Rectal smooth muscle tissue (tissue), 1 donor: ENCODE results near the gene PEX16.

Source experiments
- H3K27ac ChIP-seq: one replicate; pipeline ENCODE4 v1.7.0; 2013; ENCODE audit warnings: low read depth, low read length, inconsistent platforms
- H3K27me3 ChIP-seq: one replicate; pipeline ENCODE4 v1.7.0; 2013; ENCODE audit warnings: low read length; ENCODE audit not compliant: control insufficient read depth, insufficient read depth
- H3K36me3 ChIP-seq: one replicate; pipeline ENCODE4 v1.7.0; 2013; ENCODE audit warnings: low read length; ENCODE audit not compliant: control insufficient read depth, insufficient read depth
- H3K4me1 ChIP-seq: one replicate; pipeline ENCODE4 v1.7.0; 2013; ENCODE audit warnings: low read length; ENCODE audit not compliant: control insufficient read depth, insufficient read depth
- H3K4me3 ChIP-seq: one replicate; pipeline ENCODE4 v1.7.0; 2013; ENCODE audit warnings: low read length
- H3K9ac ChIP-seq: one replicate; pipeline ENCODE4 v1.7.0; 2013; ENCODE audit warnings: low read length

Gene PEX16

GRCh38 chr11:45937916-45938315 lies 20.2 kb upstream of the PEX16 start:
- Histone ChIP-seq H3K4me1 (no peaks in the 10 kb centered on the region), H3K9ac (no peak overlapping the region), H3K36me3 (peaks cover 23% of the 10 kb centered on the region), H3K27me3 (no peaks in the 10 kb centered on the region), H3K4me3 (no peak overlapping the region), H3K27ac (no peak overlapping the region)

- H3K27me3 ChIP-seq = no peaks in the 10 kb centered on the region
- H3K36me3 ChIP-seq = peaks cover 26% of the 10 kb centered on the region
- H3K4me1 ChIP-seq = no peaks in the 10 kb centered on the region
- H3K27ac ChIP-seq = no peak overlapping the region
- no peak overlapping the region for H3K9ac ChIP-seq
- H3K4me3 ChIP-seq = no peak overlapping the region
Measured at GRCh38 chr11:45936511-45937054, 18.9 kb upstream of the PEX16 start.

GRCh38 chr11:45935349-45936064 lies 17.8 kb upstream of the PEX16 start:
- Histone ChIP-seq H3K27me3 (no peaks in the 10 kb centered on the region), H3K9ac (no peak overlapping the region), H3K27ac (no peak overlapping the region), H3K4me1 (no peaks in the 10 kb centered on the region), H3K36me3 (peaks cover 26% of the 10 kb centered on the region), H3K4me3 (no peak overlapping the region)

- Histone ChIP-seq H3K4me1 (no peaks in the 10 kb centered on the region), H3K27ac (no peak overlapping the region), H3K36me3 (peaks cover 26% of the 10 kb centered on the region), H3K27me3 (no peaks in the 10 kb centered on the region), H3K4me3 (no peak overlapping the region), H3K9ac (no peak overlapping the region)
Measured at GRCh38 chr11:45934580-45935318, 17.1 kb upstream of the PEX16 start.

- Histone ChIP-seq H3K27me3 (no peaks in the 10 kb centered on the region), H3K4me3 (no peak overlapping the region), H3K27ac (no peak overlapping the region), H3K36me3 (peaks cover 26% of the 10 kb centered on the region), H3K4me1 (no peaks in the 10 kb centered on the region), H3K9ac (no peak overlapping the region)
Measured at GRCh38 chr11:45933846-45934579, 16.3 kb upstream of the PEX16 start.

GRCh38 chr11:45933131-45933831 lies 15.6 kb upstream of the PEX16 start:
- H3K4me1 ChIP-seq = no peaks in the 10 kb centered on the region
- H3K36me3 ChIP-seq = peaks cover 26% of the 10 kb centered on the region
- H3K27ac ChIP-seq = no peak overlapping the region
- H3K27me3 ChIP-seq = no peaks in the 10 kb centered on the region
- H3K9ac ChIP-seq = no peak overlapping the region
- H3K4me3 ChIP-seq = no peak overlapping the region

GRCh38 chr11:45932217-45932616 lies 14.5 kb upstream of the PEX16 start:
- H3K27me3 ChIP-seq = no peaks in the 10 kb centered on the region
- no peaks in the 10 kb centered on the region for H3K4me1 ChIP-seq
- peaks cover 26% of the 10 kb centered on the region for H3K36me3 ChIP-seq
- no peak overlapping the region for H3K4me3 ChIP-seq
- no peak overlapping the region for H3K27ac ChIP-seq
- H3K9ac ChIP-seq = no peak overlapping the region

- Histone ChIP-seq H3K27me3 (no peaks in the 10 kb centered on the region), H3K36me3 (peaks cover 26% of the 10 kb centered on the region), H3K4me3 (no peak overlapping the region), H3K27ac (no peak overlapping the region), H3K4me1 (no peaks in the 10 kb centered on the region), H3K9ac (no peak overlapping the region)
Measured at GRCh38 chr11:45931739-45932138, 14.1 kb upstream of the PEX16 start.

GRCh38 chr11:45930951-45931570 lies 13.4 kb upstream of the PEX16 start:
- no peaks in the 10 kb centered on the region for H3K27me3 ChIP-seq
- no peak overlapping the region for H3K9ac ChIP-seq
- no peak overlapping the region for H3K27ac ChIP-seq
- no peak overlapping the region for H3K4me3 ChIP-seq
- peaks cover 26% of the 10 kb centered on the region for H3K36me3 ChIP-seq
- H3K4me1 ChIP-seq = no peaks in the 10 kb centered on the region

- peaks cover 24% of the 10 kb centered on the region for H3K36me3 ChIP-seq
- no peaks in the 10 kb centered on the region for H3K27me3 ChIP-seq
- no peak overlapping the region for H3K4me3 ChIP-seq
- H3K27ac ChIP-seq = no peak overlapping the region
- H3K4me1 ChIP-seq = no peaks in the 10 kb centered on the region
- no peak overlapping the region for H3K9ac ChIP-seq
Measured at GRCh38 chr11:45930031-45930794, 12.5 kb upstream of the PEX16 start.

GRCh38 chr11:45929486-45930030 lies 11.9 kb upstream of the PEX16 start:
- Histone ChIP-seq H3K9ac (no peak overlapping the region), H3K36me3 (peaks cover 17% of the 10 kb centered on the region), H3K4me1 (no peaks in the 10 kb centered on the region), H3K27ac (no peak overlapping the region), H3K4me3 (no peak overlapping the region), H3K27me3 (no peaks in the 10 kb centered on the region)
